Keratinocyte (primary cell): ENCODE results near the gene ENTPD7.

Experiments
- EZH2 ChIP-seq: IDR thresholded peaks from one replicate; pipeline ENCODE4 v1.6.1; 2012; ENCODE audit warnings: inconsistent platforms, mild to moderate bottlenecking, low read length, moderate library complexity
- TF ChIP-seq, protein P1 (sequence below), 3 experiments: IDR thresholded peaks in 1 of 3; conservative IDR thresholded peaks in 1 of 3; optimal IDR thresholded peaks in 1 of 3; 2 replicates in 2 of 3; 3 replicates in 1 of 3; pipeline versions ENCODE3 to v1.5.1; 2011; ENCODE audit warnings: low read length in 3 of 3, mild to moderate bottlenecking in 3 of 3, moderate library complexity in 2 of 3, control low read depth in 1 of 3, inconsistent platforms in 1 of 3; ENCODE audit not compliant: insufficient read depth in 2 of 3; ENCODE audit errors: extremely low read depth in 1 of 3

DNA sequence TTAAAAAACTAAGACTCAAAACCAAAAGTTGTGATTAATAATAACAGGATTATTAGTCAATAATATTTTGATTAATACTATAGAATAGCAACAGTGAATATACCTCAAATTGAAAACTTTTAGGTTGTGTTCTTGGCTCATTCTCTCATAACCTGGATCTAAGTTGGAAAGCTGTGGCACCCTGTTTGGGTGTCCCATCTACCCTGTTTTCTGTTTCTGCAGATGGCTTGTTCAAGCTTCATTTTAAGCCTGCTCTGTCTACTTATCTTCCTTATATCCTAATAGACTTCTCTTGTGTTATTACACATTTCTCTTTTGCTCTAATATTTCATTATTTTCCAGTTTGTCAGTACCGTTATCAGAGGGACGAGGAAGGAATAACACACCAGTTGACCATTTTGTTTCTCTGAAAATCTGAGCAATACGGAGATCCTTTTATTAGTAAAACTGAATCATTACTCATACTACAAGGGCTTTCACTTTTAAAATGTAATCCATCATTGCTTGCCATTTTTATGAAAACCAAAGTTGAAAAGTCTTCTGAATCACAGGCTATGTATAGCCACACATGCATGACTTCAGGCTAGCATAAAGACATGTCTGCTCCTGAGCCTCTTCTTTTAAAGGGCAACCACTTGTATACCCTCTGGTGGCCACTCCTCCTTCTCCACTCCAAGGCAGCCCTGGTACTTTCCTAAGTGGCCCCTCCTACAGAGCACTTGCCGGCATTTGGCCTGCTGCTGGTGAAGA, 50.3 kb downstream of the ENTPD7 start:
- TF ChIP-seq EZH2 = no peak
- TF ChIP-seq, protein P1, sequence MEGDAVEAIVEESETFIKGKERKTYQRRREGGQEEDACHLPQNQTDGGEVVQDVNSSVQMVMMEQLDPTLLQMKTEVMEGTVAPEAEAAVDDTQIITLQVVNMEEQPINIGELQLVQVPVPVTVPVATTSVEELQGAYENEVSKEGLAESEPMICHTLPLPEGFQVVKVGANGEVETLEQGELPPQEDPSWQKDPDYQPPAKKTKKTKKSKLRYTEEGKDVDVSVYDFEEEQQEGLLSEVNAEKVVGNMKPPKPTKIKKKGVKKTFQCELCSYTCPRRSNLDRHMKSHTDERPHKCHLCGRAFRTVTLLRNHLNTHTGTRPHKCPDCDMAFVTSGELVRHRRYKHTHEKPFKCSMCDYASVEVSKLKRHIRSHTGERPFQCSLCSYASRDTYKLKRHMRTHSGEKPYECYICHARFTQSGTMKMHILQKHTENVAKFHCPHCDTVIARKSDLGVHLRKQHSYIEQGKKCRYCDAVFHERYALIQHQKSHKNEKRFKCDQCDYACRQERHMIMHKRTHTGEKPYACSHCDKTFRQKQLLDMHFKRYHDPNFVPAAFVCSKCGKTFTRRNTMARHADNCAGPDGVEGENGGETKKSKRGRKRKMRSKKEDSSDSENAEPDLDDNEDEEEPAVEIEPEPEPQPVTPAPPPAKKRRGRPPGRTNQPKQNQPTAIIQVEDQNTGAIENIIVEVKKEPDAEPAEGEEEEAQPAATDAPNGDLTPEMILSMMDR (optimal IDR thresholded peaks at IDR 0.05 in 1 of 3, IDR thresholded peaks at IDR 0.05 in 1 of 3, conservative IDR thresholded peaks at IDR 0.05 in 1 of 3; ENCODE audit: extremely low read depth in 1 of 3, insufficient read depth in 2 of 3, low read length in 3 of 3) = peak; percentile 4 to 21 (median 16)
